GM18861 (cell line): Measurements from ENCODE around the gene ALDH7A1.
A peak's percentile ranks its signal among the peaks of the same experiment; 100 is the strongest.
"Not testable (repeated sequence)": the region's sequence is repeated elsewhere in the genome, so short reads cannot be mapped to it uniquely, and the experiment has no call there.

Experiments used
- ATAC-seq: cut with Tn5 transposase; IDR thresholded peaks from one replicate; pipeline ENCODE4 v1.9.1; 2021; ENCODE audit not compliant: unreplicated experiment

ALDH7A1 gene

DNA sequence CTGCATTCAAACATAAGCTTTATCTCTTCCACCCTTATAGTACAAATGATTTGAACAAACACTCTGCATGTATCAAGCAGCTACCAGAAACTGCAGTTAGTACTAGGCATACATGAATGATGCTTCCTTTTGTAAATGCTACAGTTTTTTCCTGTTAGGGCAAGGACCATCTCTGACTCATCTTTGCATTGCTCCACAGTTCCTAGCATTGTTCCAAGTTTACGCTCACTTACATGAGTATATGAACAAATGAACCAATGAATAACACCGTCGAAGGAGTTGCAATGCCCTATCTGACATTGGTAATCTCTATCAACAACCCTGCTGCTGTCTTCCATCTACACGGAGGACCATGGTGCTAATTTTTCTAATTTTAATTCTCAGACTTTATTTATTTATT lies 2.1 kb upstream of the ALDH7A1 start:
- ATAC-seq: no peak

GRCh38 chr5:126595486-126596083 lies 566 bp upstream of the ALDH7A1 start:
- ATAC-seq: peak; percentile 19

DNA sequence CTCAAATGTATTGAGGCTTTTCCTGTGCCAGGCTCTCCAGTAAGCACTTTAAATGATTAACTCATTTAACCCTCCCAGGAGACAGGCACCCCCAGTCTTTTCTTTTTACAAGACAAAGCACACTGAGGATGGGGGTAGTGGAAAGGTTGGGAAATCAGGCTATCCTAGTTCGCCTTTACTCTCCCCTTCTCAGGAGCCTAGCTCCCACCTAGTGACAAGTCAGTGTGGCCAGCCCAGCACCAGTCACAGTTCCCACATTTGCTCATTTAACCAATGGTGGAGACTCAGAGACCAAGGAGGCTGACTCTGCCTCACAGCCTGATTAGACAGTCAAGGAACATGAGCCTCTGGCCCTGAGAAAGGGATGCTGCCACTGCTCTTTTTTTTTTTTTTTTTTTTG lies 3.5 kb downstream of the ALDH7A1 start:
- ATAC-seq: no peak

- ATAC-seq: no peak
Measured at GRCh38 chr5:126589536-126590297, 5.3 kb downstream of the ALDH7A1 start.

DNA sequence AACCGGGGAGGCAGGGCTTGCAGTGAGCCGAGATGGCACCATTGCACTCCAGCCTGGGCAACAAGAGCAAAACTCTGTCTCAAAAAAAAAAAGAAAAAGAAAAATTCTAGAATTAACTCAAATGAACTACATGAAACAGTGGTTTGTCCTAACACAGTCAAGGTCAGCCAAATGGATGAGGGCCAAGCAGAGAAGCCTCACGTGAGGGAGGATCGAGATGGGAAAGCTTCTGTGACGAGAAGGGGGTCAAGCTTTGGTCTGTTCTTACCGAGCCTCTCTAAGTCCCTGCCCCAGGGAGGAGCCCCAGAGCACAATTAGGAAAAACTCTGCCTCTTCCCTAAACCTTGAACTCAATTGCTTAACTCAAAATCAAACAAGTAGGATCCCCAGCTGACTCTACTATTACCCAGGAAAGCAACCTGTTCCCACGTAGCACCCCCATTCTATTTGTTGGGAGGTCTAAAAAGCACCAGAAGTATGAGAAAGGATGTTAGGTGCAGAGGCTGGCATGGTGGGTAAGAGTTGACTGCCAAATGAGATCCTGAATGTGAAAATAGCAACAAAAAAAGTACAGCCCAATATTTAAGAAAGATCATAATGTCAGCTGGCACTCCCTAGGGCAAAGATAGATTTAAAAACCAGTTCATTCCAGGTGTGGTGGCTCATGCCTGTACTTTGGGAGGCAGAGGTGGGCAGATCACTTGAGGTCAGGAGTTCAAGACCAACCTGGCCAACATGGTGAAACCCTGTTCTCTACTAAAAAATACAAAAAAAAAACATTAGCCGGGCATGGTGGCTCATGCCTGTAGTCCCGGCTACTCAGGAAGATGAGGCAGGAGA lies 7.2 kb downstream of the ALDH7A1 start:
- ATAC-seq: no peak

DNA sequence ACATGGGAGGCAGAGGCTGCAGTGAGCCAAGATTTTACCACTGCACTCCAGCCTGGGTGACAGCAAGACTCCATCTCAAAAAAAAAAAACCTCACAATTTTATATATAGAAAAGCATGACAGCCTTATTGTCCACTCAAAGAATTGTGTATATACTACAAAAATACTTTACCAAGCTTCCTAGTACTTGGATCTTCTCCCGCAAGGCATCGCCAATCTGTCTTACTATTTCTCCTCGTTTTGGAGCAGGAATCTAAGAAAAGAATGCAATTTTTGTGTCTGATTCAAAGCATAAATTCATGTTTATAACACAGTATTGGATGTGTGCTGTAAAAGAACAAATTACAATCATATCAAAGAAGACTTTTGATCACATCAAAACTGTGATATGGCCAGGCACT lies 11.3 kb downstream of the ALDH7A1 start:
- no peak for ATAC-seq

GRCh38 chr5:126579716-126580115 lies 15.3 kb downstream of the ALDH7A1 start:
- ATAC-seq: no peak

GRCh38 chr5:126577415-126577814 lies 17.6 kb downstream of the ALDH7A1 start:
- ATAC-seq: no peak

DNA sequence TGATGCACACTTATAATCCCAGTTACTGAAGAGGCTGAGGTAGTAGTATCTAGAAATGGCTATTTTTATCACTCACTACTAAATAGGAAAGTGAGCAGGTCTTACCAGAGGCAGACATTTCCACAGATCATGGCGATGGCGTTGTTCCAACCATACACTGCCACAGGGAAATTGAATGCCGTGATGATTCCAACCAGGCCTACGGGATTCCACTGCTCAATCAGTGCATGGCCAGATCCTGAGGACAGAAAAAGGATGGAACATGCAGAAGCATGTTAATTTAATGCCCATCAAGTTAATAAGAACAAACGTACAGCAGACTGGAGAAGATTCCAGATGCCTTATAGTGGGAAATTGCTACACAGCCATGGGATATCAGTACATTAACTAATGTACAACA lies 18.0 kb downstream of the ALDH7A1 start:
- no peak for ATAC-seq

DNA sequence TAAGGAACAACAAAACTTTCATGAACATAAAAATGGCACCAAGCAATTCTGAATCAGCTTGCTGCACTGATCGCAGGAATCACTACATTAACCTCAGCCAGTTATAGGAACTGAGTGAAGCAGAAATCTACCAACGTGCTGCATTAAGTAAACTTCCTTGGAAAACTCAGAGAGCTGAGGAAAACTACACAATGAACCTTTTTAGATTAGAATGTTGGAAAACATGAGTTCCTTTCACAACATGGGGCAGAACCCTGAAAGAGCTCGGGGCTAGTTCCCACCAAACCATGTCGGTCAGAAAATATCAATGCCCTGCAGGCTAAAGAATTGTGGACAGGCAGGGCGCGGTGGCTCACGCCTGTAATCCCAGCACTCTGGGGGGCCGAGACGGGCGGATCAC lies 19.4 kb downstream of the ALDH7A1 start:
- ATAC-seq: no peak

DNA sequence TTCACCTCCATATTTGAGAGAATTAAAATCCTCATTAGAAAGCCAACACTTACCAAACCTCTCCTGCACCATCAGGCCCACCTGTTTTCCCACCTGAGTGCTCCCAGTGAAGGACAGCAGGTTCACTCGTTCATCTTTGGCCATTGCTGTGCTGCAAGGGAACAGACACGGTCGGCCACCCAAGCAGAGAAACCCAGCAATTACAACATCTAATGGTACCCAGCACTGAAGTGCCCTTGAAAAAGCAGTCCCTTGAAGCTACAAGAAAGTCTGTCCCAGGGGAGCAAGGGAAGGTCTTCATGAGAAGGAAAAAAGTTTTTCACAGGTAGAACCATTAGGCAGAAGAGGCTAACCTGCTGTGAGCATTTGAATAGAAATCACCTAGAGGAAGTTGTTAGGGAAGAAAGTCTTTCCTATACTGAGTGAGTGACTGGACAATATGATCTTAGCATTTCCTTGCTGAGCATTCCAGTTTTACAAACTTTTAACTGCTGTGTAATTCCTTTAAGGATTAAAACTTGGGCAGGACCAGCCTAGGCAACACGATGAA lies 26.7 kb downstream of the ALDH7A1 start:
- ATAC-seq: no peak

- ATAC-seq: peak; percentile 98
Measured at GRCh38 chr5:126562823-126563222, 32.2 kb downstream of the ALDH7A1 start.

GRCh38 chr5:126561908-126562307 lies 33.1 kb downstream of the ALDH7A1 start:
- ATAC-seq: no peak

DNA sequence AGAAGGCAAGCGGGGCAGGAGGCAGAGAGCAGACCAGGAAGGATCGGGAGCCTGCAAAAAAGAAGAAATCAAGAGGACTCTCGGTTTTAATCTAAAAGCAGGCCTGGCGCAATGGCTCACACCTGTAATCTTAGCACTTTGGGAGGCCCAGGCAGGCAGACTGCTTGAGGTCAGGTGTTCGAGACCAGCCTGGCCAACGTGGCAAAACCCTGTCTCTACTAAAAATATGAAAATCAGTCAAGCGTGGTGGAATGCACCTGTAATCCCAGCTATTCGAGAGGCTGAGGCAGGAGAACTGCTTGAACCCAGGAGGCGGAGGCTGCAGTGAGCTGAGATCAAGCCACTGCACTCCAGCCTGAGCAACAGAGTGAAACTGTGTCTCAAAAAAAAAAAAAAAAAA lies 39.9 kb downstream of the ALDH7A1 start:
- ATAC-seq: not testable (repeated sequence)

GRCh38 chr5:126552614-126553013 lies 42.4 kb downstream of the ALDH7A1 start:
- ATAC-seq: no peak

GRCh38 chr5:126544087-126544740 lies 50.8 kb downstream of the ALDH7A1 start:
- ATAC-seq: peak; percentile 74

DNA sequence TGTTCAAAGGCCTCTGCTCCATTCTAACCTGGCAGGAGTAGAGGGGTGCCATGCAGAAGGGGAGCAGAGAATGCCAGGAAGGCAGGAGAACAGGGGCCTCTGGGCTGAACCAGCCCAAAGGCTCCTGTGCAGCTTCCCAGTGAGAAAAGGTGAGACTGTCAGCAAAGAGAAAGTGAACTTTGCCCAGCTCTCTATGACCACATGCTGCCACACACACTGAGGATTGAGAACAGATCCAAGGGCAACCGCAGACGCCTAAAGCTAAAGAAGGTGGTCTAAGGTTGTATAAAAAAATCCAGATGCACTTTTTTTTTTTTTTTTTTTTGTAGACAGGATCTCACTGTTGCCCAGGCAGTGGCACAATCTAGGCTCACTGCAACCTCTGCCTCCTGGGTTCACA lies 51.4 kb downstream of the ALDH7A1 start:
- ATAC-seq: no peak

DNA sequence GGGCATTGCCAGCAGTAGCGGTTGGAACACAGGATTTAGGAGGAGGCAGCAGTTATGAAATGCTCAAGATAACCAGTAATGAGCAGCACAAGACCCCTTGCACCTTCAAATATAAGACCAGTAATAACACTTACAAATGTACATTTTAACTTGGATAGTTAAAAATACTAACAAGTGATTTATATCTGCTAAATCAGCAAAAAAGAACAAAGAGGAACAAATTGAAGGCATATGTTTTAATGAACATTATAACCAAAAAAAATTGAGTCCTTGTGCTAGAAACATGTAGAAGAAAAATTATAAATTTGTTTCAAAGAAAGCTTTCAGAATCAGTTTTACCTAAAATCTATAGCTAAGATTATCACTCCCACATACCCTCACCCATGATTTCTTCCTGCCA lies 52.0 kb downstream of the ALDH7A1 start:
- no peak for ATAC-seq

DNA sequence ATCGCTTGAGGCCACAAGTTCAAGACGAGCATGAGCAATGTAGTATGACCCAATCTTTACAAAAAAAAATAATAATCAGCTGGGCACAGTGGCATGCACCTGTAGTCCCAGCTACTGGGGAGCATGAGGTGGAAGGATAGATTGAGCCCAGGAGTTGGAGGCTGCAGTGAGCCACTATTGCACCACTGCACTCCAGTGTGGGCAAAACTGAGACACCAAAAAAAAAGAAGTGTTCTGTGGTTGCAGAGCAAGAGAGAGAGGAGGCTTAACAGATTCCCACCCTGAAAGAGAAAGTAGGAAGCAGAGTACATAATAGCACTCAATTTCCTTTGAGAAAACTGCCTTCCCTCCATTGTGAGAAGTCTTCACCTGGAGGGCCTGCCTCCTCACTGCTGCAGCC lies 52.6 kb downstream of the ALDH7A1 start:
- no peak for ATAC-seq

DNA sequence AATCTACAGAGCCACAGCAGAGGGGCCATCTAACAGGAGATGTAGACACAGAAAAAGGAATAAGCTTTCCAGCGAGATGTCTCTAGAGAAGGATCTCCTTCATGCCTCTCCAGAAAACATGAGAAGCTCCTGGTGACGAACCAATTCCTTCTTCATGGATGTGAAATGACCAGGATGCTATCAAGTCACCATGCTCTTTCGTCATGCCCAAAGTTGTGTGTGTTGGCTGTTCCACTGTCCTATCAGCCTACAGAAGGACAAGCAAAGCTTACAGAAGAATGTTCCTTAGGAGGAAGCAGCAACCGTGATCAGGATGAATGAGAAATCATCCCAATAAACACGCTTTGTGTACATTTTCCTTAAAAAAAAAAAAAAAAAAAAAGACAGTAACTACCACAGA lies 54.4 kb downstream of the ALDH7A1 start:
- no peak for ATAC-seq

DNA sequence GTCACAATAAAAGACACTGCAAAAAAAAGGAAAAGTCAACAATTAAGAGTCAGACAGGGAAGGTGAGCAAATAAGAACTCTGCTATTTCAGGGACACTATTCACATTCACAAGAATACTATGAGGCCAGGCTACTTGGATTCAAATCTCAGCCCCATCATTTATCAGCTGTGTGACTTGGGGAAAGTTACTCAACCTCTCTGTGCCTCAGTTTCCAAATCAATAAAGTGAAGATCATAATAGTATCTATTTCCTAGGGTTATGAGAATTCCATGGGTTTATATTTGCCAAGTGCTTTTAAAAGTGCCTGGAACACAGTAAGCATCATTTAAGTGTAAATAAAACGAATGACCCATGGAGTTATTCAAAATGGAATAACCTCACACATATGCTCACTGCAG lies 56.4 kb downstream of the ALDH7A1 start:
- ATAC-seq: no peak
